ENCODE measurements around the gene POLD2.

Gene POLD2

GRCh38 chr7:44081266-44081748 is 42.0 kb downstream of the POLD2 start:
- Histone ChIP-seq H3K9ac (no peak overlapping the region; the same call in 1 of the 2 replicates), H4K20me1 (ENCODE audit: insufficient read depth) (no peaks in the 10 kb centered on the region), H3K4me3 (IDR thresholded peaks at IDR 0.05; ENCODE audit: insufficient read depth, low read depth, low read length) (no peak overlapping the region), H3K4me1 (ENCODE audit: low read depth, poor library complexity, severe bottlenecking) (peaks cover 4% of the 10 kb centered on the region), H3K36me3 (ENCODE audit: insufficient read depth) (no peaks in the 10 kb centered on the region), H3K27ac (peak overlapping the region; percentile 77; the same call in 1 of the 2 replicates), H3K79me2 (ENCODE audit: insufficient read depth, low read depth) (no peaks in the 10 kb centered on the region), H3K4me2 (peak overlapping the region; percentile 65; the same call in 1 of the 2 replicates), H2AFZ (ENCODE audit: low read depth) (no peak overlapping the region), H3K27me3 (ENCODE audit: insufficient read depth, low read depth) (peaks cover 10% of the 10 kb centered on the region; the same call in 1 of the 2 replicates)
- no peak for TF ChIP-seq CTCF (conservative IDR thresholded peaks at IDR 0.05; ENCODE audit: low read depth, low read length)

- TF ChIP-seq CTCF (conservative IDR thresholded peaks at IDR 0.05; ENCODE audit: low read depth, low read length): no peak
- Histone ChIP-seq H3K79me2 (ENCODE audit: insufficient read depth, low read depth) (no peaks in the 10 kb centered on the region), H3K27me3 (ENCODE audit: insufficient read depth, low read depth) (peaks cover 10% of the 10 kb centered on the region; the same call in 1 of the 2 replicates), H4K20me1 (ENCODE audit: insufficient read depth) (no peaks in the 10 kb centered on the region), H3K27ac (no peak overlapping the region), H3K9ac (no peak overlapping the region), H3K4me3 (IDR thresholded peaks at IDR 0.05; ENCODE audit: insufficient read depth, low read depth, low read length) (no peak overlapping the region), H2AFZ (ENCODE audit: low read depth) (no peak overlapping the region), H3K4me1 (ENCODE audit: low read depth, poor library complexity, severe bottlenecking) (peaks cover 4% of the 10 kb centered on the region), H3K36me3 (ENCODE audit: insufficient read depth) (no peaks in the 10 kb centered on the region), H3K4me2 (0 out of 2 replicates have a peak overlapping the region, but pooled peaks have one; percentile 65)
These were observed 42.6 kb downstream of the POLD2 start for GRCh38 chr7:44080686-44081265.

- no peak for TF ChIP-seq CTCF (conservative IDR thresholded peaks at IDR 0.05; ENCODE audit: low read depth, low read length)
- Histone ChIP-seq H3K27ac (no peak overlapping the region), H3K9ac (no peak overlapping the region), H3K4me3 (IDR thresholded peaks at IDR 0.05; ENCODE audit: insufficient read depth, low read depth, low read length) (no peak overlapping the region), H4K20me1 (ENCODE audit: insufficient read depth) (no peaks in the 10 kb centered on the region), H3K4me2 (no peak overlapping the region), H3K4me1 (ENCODE audit: low read depth, poor library complexity, severe bottlenecking) (peaks cover 4% of the 10 kb centered on the region), H3K79me2 (ENCODE audit: insufficient read depth, low read depth) (no peaks in the 10 kb centered on the region), H2AFZ (ENCODE audit: low read depth) (no peak overlapping the region), H3K27me3 (ENCODE audit: insufficient read depth, low read depth) (peaks cover 10% of the 10 kb centered on the region; the same call in 1 of the 2 replicates), H3K36me3 (ENCODE audit: insufficient read depth) (no peaks in the 10 kb centered on the region)
These were observed 43.2 kb downstream of the POLD2 start for GRCh38 chr7:44080118-44080517.

GRCh38 chr7:44079331-44080021 is 43.9 kb downstream of the POLD2 start:
- peaks cover 10% of the 10 kb centered on the region; the same call in 1 of the 2 replicates for H3K27me3 ChIP-seq (ENCODE audit: insufficient read depth, low read depth)
- no peaks in the 10 kb centered on the region for H4K20me1 ChIP-seq (ENCODE audit: insufficient read depth)
- H3K4me1 ChIP-seq (ENCODE audit: low read depth, poor library complexity, severe bottlenecking): peaks cover 4% of the 10 kb centered on the region
- no peak for TF ChIP-seq CTCF (conservative IDR thresholded peaks at IDR 0.05; ENCODE audit: low read depth, low read length)
- H3K9ac ChIP-seq: no peak overlapping the region
- no peaks in the 10 kb centered on the region for H3K36me3 ChIP-seq (ENCODE audit: insufficient read depth)
- no peak overlapping the region for H2AFZ ChIP-seq (ENCODE audit: low read depth)
- H3K4me3 ChIP-seq (IDR thresholded peaks at IDR 0.05; ENCODE audit: insufficient read depth, low read depth, low read length): no peak overlapping the region
- no peak overlapping the region for H3K4me2 ChIP-seq
- no peaks in the 10 kb centered on the region for H3K79me2 ChIP-seq (ENCODE audit: insufficient read depth, low read depth)
- no peak overlapping the region for H3K27ac ChIP-seq

Measured in KMS-11 (cell line).